GM18505 (cell line): ENCODE measurements around the gene CSNK2A2.

Experiments
- ATAC-seq: cut with Tn5 transposase; IDR thresholded peaks from one replicate; pipeline ENCODE4 v1.9.1; 2021; ENCODE audit not compliant: unreplicated experiment
- POLR2A ChIP-seq: IDR thresholded peaks from 4 replicates; pipeline ENCODE4 v1.6.1; 2011; ENCODE audit warnings: borderline replicate concordance; ENCODE audit not compliant: insufficient read depth, insufficient read length; ENCODE audit errors: extremely low read depth

Gene CSNK2A2

DNA sequence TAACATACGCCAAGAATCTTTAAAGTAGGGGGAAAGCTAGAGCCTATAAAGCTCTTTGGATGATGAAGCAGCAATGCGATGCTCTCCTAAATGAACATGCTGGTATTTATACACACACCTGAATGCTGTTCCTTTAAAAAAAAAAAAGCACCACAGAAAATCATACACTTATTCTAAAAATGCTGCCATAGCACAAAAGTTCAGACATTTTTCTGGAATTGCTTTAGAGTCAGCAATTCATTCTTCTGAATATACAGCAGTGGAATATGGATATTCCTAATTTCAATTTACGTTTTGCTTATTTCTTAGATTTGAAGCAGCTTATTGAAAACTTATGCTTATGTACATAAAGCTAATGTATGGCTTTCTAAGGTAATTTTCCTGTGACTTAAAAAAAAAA, 3.1 kb downstream of the CSNK2A2 start:
- TF ChIP-seq POLR2A, result no peak
- no peak for ATAC-seq

DNA sequence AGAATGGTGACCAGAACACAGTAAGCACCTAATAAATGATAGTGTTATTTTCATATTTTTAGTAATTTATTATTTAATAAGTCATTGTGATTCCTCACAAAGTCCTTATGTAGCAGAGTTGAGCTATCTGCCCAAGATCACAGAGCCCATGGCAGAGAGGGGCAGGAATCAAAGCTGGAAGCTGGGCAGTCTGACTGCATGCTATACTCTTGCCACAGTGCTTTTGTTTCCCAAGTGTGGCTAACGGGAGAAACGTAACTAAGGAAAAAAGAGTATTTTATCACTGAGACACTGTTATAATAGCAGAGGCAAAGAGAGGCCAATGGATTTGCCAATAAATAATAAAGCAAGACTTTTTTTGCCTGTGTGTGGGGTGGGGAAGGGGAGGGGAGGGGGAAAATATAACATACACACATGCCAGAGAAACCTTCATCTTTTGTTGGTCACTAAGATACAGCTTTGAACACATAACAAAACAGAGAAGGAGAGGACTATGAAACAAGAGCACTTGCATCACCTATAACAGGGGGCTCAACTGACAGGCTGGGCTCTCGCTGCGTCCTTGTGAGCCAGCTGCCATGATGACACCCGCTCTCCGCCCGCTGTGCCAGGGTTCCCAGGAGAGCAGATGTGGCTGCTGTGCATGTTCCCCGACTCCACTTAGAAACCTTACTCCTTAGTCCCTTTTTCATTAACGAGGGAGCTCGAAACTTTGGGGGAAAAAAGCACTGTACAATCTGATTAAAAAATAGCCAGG, 10.1 kb downstream of the CSNK2A2 start:
- TF ChIP-seq POLR2A, result no peak
- no peak for ATAC-seq

DNA sequence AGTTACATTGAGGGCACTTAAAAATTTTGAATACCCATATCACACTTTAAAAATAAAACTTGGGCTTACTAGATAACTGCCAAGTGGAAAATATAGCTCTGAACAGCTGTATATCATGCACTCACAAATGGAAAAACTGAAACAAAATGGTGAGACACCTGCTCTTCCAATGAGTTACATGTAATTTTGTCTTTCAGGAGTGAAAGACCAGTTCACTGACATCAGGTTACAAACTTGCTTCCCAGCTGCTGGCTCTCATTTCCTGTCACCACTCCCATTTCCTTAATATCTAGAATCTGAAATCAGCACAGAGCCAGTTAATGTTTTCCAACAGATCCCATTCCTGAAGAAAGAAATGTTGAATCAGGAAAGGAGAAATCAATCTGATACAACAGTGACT, 10.8 kb downstream of the CSNK2A2 start:
- ATAC-seq, result no peak
- no peak for TF ChIP-seq POLR2A

DNA sequence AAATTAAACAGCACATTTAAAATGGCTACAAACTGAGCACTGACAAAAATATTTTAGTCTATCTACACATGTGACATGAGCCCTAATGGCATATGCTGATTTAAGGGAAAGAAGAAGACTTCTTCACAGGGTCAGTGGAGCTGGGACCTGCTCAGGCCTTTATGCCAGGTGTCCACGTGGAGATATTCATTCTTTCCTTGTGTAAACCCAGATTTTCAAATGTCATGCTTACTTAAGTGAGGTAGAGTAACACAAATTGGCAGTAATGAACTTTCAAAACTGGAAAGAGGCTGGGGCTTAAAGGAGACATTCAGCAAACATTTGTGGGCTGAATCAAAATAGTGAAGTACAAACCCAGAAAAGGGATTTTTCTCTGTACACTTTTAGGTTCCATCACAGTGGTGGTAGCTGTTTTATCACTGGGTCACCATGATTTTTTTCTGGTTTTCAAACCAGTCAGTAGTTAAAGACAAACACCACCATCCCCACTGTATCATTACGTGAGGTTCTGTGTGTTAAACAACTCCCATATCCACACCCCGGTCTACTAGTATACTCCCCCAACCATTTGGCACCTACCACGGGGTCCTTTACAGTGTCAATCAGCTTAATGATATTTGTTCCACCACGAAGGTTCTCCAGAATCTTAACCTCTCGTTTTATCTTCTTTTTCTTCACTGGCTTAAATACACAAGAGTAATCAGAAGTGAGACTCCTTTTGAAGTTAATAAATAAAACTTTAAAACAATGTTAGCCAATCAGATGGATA, 11.5 kb downstream of the CSNK2A2 start:
- ATAC-seq, result no peak
- no peak for TF ChIP-seq POLR2A

DNA sequence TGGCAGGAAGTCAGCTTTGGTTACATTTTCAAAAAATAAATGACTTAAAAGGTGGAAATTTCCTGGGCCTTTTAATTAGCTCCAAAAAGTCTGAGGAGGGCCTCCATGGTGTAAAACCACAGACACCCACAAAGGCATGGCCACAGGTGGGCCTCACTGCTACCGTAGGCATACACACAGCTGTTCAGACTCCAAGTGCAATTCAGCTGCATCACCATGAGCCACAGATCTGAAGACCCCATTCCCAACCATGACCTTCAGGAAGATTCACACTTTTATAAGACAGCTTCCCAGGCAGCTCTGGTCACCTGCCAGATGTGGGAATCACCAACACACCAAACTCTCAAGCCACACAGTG, 20.6 kb downstream of the CSNK2A2 start:
- no peak for ATAC-seq
- no peak for TF ChIP-seq POLR2A

DNA sequence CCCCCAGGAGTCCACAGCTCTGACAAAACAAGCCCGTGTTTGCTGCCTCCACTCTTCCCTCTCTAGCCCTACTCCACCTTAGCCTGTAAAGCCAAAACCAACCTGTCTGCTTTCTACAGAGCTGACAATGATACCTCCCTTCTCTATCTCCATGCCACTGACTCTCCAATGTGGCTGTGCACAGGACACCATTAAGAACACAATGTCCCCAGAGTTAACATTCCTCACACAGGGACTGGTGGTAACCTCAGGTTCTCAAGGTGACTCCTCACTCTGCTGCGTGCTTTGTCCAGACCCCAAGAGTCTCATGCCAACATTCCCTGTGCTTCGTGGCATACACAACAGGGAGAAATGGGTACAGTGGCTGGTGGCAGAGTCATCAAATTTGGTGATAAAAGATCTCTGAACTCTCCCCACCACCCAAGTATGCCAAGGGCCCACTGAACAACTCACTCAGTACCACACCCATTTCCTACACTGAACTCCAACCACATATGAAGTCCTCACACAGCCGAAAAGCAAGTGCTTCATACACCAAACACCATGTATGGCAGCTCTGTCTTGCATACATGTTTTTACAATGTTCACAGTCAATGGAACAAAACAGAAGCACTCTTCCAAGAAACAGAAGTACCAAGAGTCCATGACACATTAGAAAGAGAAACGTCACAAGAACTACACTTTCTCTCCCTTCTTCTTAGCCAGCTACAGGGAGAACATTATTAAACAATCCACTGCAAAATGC, 21.1 kb downstream of the CSNK2A2 start:
- no peak for TF ChIP-seq POLR2A

DNA sequence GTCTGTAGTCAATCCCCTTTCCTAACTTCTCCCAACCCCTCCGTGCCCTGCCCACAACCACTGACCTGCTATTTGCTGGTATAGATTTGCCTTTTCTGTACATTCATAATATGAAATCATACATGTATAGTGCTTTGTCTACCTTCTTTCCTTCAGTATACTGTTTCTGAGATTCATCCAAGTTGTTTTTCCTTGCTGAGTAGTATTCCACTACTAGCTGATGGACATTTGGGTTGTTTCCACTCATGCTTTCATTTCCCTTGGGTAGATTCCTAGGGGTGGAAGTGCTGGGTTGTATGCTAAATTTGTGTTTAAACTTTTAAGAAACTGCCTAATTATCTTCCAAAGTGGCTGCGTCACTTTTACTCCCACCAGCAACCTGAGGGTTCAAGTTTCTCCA, 27.7 kb downstream of the CSNK2A2 start:
- TF ChIP-seq POLR2A, result no peak
- no peak for ATAC-seq

More for the DNA sequence above, 21.1 kb downstream of the CSNK2A2 start:
- no peak for ATAC-seq

DNA sequence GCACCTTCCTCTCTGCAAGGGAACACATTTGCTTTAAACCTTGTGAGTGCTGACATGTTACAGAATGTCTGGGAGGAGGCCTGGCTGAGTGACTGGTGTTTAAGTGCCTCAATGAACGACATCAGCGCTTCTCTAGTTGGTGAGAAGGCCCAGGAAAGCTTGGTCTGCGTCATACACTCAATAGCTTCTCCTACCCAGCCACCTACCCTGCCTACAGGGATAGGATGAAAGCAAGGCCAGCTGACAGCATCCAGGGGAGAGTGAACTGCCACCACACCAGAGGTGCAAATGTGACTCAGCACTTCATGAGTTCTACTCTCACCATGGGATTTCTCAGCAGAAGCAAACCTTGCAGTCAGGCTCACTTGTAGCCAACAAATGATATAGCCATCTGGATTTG, 37.1 kb downstream of the CSNK2A2 start:
- TF ChIP-seq POLR2A, result no peak

DNA sequence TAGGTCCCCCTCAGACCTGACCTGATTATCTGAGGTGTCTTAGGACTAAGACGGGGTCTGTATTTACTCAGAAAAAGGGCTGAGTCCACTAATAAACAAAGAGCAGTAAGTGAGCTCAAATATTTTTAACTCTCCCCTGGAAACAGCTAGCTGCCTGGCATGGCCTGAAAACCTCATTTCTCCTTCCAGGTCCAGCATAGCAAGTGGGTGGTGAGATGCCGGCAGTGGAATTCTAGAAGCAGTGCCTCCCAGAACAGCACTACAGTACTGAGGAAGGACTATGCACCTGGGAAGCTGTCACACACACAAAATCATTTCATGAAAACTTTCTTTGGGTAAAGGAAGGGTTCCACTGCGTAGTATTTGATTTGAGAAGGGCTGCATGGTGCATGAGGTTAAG, 39.2 kb downstream of the CSNK2A2 start:
- TF ChIP-seq POLR2A, result no peak
- no peak for ATAC-seq

More for the DNA sequence above, 37.1 kb downstream of the CSNK2A2 start:
- no peak for ATAC-seq

DNA sequence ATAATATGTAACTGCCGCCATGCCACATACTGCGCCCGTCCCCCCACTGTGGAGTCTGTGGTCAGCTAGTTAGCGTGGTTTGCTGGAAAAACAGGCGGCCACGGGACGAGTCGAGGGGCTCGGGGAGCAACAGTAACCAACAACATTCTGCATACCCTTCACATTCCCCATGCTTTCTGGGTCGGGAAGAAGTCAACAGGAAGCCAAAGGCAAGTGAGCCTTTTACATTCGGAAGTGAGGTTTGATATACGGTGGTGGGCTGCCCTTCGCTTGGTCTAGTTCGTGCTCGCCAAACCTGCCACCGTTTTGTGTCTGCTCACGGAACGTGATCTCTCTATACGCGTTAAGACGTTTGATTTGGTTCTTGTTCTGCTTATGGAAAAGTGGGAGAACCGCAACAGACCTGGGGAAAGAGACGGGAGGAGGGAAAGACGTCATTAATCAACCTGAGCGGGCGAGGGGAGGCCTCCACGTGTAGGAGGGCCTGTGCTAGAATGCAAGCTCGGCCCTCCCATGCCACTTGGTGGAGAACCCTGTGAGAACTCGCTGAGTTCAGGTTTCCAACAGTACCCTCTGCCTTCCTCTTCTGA, 39.9 kb downstream of the CSNK2A2 start:
- ATAC-seq, result no peak
- TF ChIP-seq POLR2A, result no peak

DNA sequence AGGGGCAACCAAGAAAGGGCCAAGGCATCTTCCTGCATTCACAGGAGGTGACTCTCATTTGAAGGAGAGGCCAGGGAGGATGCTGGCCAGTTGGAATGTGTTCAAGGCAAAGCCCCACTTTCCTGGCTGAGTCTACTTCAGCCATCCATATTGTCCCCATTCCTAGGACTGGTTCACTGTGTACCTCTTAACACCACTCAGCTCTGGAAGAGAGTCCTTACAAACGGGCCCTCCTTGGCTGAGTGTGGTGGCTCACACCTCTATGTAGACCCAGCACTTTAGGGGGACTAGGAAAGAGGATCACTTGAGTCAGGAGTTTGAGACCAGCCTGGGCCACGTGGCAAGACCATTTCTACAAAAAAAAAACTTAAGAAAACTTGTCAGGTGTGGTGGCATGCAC, 40.7 kb downstream of the CSNK2A2 start:
- no peak for TF ChIP-seq POLR2A
- no peak for ATAC-seq

DNA sequence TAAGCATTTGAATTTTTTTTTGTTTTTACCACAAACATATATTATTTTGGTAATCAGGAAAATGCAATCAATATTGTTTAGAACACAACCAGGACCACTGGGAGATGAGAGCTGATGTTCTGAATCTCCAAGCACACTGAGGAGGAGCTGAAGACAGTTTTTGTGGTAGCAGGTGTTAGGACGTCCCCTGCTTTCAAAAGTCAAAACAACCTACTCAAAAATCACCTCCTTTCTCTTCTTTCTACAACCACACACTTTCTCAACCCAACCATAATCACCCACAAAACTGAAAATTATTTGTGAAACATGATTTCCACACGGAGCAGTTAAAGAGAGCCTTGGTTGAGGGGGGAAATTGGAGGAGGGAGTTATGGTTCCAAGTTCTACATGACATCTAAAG, 42.1 kb downstream of the CSNK2A2 start:
- TF ChIP-seq POLR2A, result no peak
- no peak for ATAC-seq

DNA sequence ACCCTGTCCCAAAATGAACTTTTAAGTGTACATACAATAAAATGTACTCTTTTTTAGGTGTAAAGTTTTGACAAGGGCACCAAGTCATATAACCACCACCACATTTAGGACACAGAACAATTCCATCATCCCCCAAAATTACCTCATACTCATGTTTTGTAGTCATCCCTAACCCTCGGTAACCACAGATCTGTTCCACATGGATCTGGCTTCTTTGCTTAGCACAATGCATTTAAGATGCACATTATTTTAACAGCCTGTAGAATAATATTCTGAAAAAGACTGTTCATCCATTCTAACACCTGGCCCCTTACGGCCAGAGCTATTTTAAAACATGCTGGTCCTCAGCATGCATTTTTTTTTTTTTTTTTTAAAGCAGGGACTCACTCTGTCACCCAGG, 43.6 kb downstream of the CSNK2A2 start:
- no peak for ATAC-seq
- no peak for TF ChIP-seq POLR2A

DNA sequence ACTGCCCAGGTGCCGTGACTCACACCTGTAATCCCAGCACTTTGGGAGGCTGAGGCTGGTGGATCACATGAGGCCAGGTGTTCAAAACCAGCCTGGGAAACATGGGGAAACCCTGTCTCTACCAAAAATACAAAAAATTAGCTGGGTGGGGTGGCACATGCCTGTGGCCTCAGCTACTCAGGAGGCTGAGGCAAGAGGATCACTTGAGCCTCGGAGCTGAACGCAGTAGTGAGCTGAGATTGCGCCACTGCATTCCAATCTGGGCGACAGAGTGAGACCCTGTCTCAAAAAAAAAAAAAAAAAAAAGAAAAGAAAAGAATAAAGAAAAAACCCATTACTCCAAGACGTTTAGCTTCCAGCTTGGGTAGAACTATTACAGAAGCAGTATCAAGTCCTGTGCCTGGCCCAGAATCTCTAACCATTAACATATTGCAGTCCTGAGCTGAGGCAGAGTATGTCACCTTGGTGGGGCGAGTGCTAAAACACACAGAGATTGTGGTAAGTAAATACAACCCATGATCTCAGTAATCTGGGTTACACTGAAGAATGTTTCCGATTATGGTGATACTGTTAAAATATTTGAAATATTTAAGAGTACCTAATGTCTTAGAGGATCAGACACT, 45.5 kb downstream of the CSNK2A2 start:
- no peak for ATAC-seq
- no peak for TF ChIP-seq POLR2A

DNA sequence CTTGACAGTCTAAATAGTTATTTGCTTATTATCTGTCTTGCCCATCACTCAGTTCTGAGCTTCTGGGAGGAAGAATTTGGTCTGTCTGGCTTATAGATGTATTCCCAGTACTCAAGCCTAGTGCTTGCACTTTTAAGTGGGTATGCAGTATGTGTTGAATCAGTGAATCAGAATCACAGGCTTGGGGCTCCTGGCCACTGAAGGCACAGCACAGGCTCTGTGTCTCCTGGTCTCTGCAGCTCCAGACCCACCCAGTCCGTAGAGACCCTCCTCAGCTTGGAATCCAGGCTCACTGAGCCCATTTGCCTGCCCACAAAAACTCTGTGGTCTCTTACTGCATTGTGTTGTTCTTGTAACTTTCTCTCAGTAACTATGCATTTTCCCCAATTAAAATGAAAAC, 49.4 kb downstream of the CSNK2A2 start:
- no peak for TF ChIP-seq POLR2A
- ATAC-seq, result no peak
